Right ventricle myocardium inferior (tissue), 1 donor: Measurements from ENCODE around the gene IBTK. TPM values are rescaled to one million over a fixed set of nuclear protein-coding genes. Genes with fewer than 3 reads are reported as not detected.
"Not testable (repeated sequence)": the region's sequence is repeated elsewhere in the genome, so short reads cannot be mapped to it uniquely, and the experiment has no call there.

Experiments used
- ATAC-seq: fragments of 200-7000 bp; cut with Tn5 transposase; one replicate; pipeline ENCODE4 v1.9.1; 2020; ENCODE audit warnings: mild to moderate bottlenecking, moderate library complexity
- DNase-seq: peaks from one replicate; pipeline ENCODE4 v3.0.0; 2021; ENCODE audit errors: missing footprints
- intact Hi-C: fragments of 100-400 bp; cut with DNase I; formaldehyde crosslinking; loops from one replicate; pipeline ENCODE4 v1.11.0; 2022
- total RNA-seq: library from RNA; stranded (reverse); fragmentation: NEBNext Ultra II Directional; extraction: Animal tissue kit (Norgen Biotek cat#: 25700); gene quantifications from one replicate; pipeline ENCODE4 v1.2.1, GENCODE V29; 2021
- donor health status: DM: no; HTN: yes; CAD: no; lungs with severe emphysema.

IBTK gene
- total RNA-seq, 1 donor from 2014 or later, result 27.6 TPM

DNA sequence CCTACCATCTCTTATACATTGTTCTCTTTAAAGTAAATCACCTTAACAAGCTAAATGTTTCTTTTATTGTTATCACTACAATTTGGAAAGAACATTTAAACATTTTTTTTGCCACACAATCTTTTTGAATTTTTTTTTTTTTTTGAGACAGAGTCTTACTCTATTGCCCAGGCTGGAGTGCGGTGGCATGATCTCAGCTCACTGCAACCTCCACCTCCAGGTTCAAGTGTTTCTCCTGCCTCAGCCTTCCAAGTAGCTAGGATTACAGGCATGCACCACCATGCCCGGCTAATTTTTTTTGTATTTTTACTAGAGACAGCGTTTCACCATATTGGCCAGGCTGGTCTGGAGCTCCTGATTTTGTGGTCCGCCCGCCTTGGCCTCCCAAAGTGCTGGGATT, 50.3 kb downstream of the IBTK start:
- intact Hi-C loops, ATAC-seq, DNase-seq: not testable (repeated sequence)

DNA sequence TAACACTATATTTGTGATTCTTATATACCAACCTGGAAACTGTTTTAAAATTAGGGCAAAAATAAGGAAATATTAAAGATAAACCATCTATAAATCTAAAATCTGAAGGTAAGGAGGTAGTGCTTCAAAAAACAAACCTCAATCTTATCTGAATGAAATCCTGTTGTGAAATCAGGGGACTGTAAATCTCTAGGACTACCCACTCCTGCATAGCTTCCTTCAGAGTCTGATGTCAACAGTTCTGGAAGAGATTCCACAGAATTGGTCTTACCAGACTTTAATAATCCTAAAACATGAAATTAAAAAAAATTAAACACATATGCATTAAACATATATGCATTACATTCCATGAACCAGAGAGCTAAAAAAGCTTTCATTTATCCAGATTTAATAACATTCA, 51.4 kb downstream of the IBTK start:
- ATAC-seq (peak; percentile 51), DNase-seq (no peak)
- intact Hi-C loops, result no loop called here

- DNase-seq, result no peak
- peak; percentile 48 for ATAC-seq
- intact Hi-C loops, result no loop called here
These were observed 51.9 kb downstream of the IBTK start for GRCh38 chr6:82195619-82196018.

- intact Hi-C loops, result no loop called here
- no peak for DNase-seq
- ATAC-seq, result no peak
These were observed 61.5 kb downstream of the IBTK start for GRCh38 chr6:82185948-82186535.

GRCh38 chr6:82183642-82184282, 63.8 kb downstream of the IBTK start:
- DNase-seq (no peak), ATAC-seq (no peak)
- intact Hi-C loops, result no loop called here

GRCh38 chr6:82182756-82183155, 64.8 kb downstream of the IBTK start:
- intact Hi-C loops, result no loop called here
- DNase-seq (no peak), ATAC-seq (no peak)

DNA sequence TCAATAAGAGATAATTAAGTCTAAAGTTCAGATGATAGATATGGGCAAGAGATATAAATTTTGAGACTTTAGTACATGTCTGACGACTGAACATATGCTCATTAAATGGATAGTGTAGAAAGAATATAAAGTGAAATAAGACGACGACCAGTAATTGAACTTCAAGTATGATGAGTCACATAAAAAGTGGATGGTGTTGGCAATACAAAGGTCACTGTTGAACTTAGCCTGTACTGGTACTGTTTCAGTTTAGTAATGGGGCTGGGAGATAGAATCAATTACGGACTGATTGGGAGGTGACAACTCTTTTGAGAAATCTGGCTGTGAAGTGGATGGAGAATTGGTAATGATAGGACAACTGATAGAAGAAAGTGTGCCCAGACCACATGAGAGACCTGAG, 68.1 kb downstream of the IBTK start:
- ATAC-seq (no peak), DNase-seq (no peak)
- intact Hi-C loops, result no loop called here

- ATAC-seq, result no peak
- intact Hi-C loops, result no loop called here
- no peak for DNase-seq
These were observed 68.8 kb downstream of the IBTK start for GRCh38 chr6:82178759-82179112.

DNA sequence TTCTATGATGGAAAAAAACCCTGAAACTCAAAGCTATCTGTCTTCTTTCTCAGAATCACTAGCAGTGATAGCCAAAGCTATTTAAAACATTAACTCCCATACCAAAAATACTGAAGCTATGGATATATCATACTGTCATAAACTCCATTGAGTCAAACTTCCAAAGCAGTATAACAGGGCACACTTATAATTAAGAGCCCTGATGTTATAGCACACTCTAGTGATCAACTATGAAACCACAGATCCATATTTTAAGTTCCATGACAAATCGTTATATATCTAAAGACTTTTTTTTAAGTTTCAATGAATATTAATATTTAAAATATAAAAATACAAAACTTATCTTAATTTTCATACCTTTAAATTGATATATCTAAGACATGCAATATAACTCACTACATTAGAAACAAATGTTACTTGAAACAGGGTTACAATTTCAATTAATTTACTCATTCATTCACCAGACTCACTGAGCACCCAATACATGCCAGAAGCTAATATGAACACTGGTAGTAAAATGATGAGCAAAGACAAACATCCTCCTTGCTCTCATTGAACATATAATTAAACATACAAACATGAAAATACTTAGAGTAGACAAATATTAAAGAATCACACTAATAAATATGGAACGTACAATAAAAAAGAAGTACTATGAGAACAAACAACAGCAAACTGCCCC, 69.3 kb downstream of the IBTK start:
- DNase-seq (no peak), ATAC-seq (peak; percentile 77)
- intact Hi-C loops, result no loop called here

GRCh38 chr6:82176616-82177015, 70.9 kb downstream of the IBTK start:
- DNase-seq (no peak), ATAC-seq (no peak)
- intact Hi-C loops, result no loop called here

DNA sequence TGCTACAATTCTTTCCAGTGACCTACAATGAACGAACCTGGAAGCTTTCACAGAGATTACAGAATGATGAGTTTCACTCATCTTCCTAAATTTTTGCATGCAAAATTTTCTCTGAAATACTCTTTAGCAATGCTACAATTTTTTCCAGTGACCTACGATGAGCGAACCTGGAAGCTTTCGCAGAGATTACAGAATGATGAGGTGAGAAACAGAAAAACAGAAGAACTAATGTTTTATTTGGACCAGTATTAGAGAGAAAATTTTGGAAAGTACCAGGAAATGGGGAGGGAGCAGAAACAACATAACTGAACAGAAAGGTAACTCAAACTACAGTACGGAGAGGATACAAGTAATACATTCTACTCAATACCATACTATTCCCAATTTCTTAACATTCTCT, 75.0 kb downstream of the IBTK start:
- DNase-seq, result no peak
- ATAC-seq, result no peak
- intact Hi-C loops, result no loop called here

DNA sequence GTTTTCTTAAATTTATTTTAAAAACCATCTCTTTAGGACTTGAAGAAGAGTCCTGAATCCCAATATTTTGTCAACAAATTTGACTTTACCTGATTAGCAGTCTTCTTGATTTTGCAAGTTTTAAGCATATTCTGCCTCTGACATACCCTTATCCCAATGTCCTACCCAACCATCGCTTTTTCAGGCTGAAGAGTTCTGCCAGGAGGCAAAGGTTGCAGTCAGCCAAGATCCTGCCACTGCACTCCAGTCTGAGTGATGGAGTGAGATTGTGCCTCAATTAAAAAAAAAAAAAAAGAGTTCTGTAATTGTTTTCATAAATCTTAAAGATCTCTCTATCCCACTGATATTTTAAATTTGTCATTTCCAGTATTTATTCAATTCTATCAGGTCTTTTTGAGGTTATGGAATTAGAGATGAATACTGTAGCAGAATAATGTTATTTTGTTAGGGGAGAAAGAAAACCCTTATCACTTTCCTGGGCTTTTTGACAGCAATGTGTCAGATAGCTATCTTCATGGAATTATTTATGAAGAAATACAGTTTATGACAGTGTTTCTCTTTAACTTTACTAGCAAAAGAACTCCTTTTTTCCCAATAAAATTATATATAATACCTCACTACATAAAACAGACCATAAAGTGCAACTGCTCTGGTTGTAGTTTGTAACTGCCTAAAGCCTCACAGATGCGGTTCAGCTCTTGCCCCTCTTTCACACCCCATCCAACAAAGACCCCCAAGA, 78.2 kb downstream of the IBTK start:
- DNase-seq, result no peak
- intact Hi-C loops, result loop anchor here (2.0 to 5.0 kb wide), 2 partner anchors 267 to 417 kb away; partner anchors contain the start of gene TENT5A
- ATAC-seq, result no peak

DNA sequence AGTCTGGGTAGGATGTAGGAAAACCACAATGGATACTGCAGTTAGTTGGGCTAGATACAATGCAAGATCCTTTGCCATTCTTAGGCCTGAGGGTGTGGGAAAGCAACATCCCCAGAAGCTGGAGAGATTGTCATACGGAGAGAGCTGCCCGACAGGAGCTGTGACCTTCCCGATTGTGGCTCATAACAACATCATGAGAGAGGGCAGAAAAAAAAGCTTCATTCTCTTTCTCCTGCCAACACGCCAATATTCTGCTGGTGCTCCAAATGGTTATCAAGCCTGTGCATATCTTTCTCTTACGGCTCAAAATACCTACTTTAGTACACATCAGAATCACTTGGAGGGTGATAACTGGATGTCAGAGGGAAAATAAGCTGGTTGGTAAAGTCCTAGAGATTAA, 81.1 kb downstream of the IBTK start:
- ATAC-seq, result peak; percentile 90
- DNase-seq, result no peak
- intact Hi-C loops, result loop anchor here (2.0 to 5.0 kb wide), 2 partner anchors 22 to 264 kb away; no protein-coding TSS in a partner anchor

- ATAC-seq, result no peak
- intact Hi-C loops, result no loop called here
- no peak for DNase-seq
These were observed 87.1 kb downstream of the IBTK start for GRCh38 chr6:82160255-82160990.

- intact Hi-C loops, ATAC-seq, DNase-seq: not testable (repeated sequence)
These were observed 94.8 kb downstream of the IBTK start for GRCh38 chr6:82152786-82153185.

DNA sequence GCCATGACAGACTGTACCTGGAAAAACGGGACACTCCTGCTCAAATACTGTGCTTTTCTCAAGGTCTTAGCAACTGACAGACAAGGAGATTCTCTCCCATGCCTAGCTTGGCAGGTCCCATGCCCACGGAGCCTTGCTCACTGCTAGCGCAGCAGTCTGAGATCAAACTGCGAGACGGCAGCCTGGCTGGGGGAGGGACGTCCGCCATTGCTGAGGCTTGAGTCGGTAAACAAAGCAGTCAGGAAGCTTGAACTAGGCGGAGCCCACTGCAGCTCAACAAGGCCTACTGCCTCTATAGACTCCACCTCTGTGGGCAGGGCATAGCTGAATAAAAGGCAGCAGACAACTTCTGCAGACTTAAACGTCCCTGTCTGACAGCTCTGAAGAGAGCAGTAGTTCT, 96.4 kb downstream of the IBTK start:
- DNase-seq, ATAC-seq, intact Hi-C loops: not testable (repeated sequence)

GRCh38 chr6:82145926-82146452, 101.6 kb downstream of the IBTK start:
- intact Hi-C loops, result loop anchor here (2.0 to 10.0 kb wide), 2 partner anchors 21 to 241 kb away; no protein-coding TSS in a partner anchor
- no peak for ATAC-seq
- DNase-seq, result no peak

DNA sequence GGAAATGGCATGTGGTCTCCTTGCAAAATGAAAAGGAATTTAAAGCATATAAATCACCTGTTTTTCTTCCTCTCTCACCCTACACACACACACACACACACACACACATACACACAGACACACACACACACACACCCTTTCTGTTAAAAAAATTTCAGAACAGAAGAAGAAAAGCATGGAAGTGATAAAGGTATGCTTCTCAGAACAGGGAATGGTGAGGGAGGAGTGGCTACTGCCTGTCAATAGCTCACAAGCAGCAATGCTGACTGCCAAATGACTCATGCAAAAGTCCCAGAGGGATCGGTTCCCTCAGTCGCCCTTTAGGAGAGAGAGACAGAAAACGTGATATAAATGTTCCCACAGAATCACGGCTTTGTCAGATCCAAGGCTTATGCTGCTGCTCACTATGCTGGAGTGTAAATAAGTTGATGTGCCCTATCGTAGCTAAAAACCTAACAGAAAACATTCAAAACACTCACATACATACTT, 102.6 kb downstream of the IBTK start:
- ATAC-seq, result peak; percentile 92
- no peak for DNase-seq
- intact Hi-C loops, result loop anchor here (2.0 to 10.0 kb wide), 2 partner anchors 22 to 240 kb away; no protein-coding TSS in a partner anchor
